Upper lobe of left lung (tissue), 6 donors: Measurements from ENCODE around the gene NMB. TPM values are rescaled to one million over a fixed set of nuclear protein-coding genes. Genes with fewer than 3 reads are reported as not detected.
"Not testable (repeated sequence)": the region's sequence is repeated elsewhere in the genome, so short reads cannot be mapped to it uniquely, and the experiment has no call there.

Source experiments
- ATAC-seq, 2 donors: fragments of 200-7000 bp; cut with Tn5 transposase; one replicate each; pipeline ENCODE4 v1.9.1; 2022; ENCODE audit warnings: mild to moderate bottlenecking in 2 of 2, moderate library complexity in 2 of 2; ENCODE audit not compliant: low FRiP score in 2 of 2
- DNase-seq, 2 donors: peaks; one replicate each; pipeline ENCODE4 v3.0.0-alpha.2; 2019 to 2020
- H3K27ac ChIP-seq, 4 donors: fragments of 200-600 bp; sonication (generic); one replicate each; pipeline ENCODE4 v1.5.1; 2016 to 2019
- H3K27me3 ChIP-seq, 4 donors: fragments of 200-600 bp; sonication (generic); one replicate each; pipeline ENCODE4 v1.5.1; 2017 to 2019
- H3K36me3 ChIP-seq, 4 donors: fragments of 200-600 bp; sonication (generic); one replicate each; pipeline ENCODE4 v1.5.1; 2016 to 2019
- H3K4me1 ChIP-seq, 4 donors: fragments of 200-600 bp; sonication (generic); one replicate each; pipeline ENCODE4 v1.5.1; 2018 to 2019
- H3K4me3 ChIP-seq, 4 donors: fragments of 200-600 bp; sonication (generic); one replicate each; pipeline ENCODE4 v1.5.1; 2017 to 2019; ENCODE audit warnings: mild to moderate bottlenecking in 2 of 4, moderate library complexity in 1 of 4
- H3K9me3 ChIP-seq, 4 donors: fragments of 200-600 bp; sonication (generic); one replicate each; pipeline ENCODE4 v1.5.1; 2018 to 2019
- EP300 ChIP-seq, 4 donors: sonication (generic); formaldehyde crosslinking; IDR thresholded peaks; one replicate each; pipeline ENCODE4 v1.5.1; 2017; ENCODE audit warnings: antibody characterized with exemption in 4 of 4, control low read depth in 2 of 4
- POLR2A ChIP-seq, 4 donors: fragments of 450-650 bp; IDR thresholded peaks; one replicate each; pipeline ENCODE4 v1.5.1; 2016 to 2017; ENCODE audit warnings: antibody characterized with exemption in 4 of 4, mild to moderate bottlenecking in 2 of 4
- POLR2AphosphoS5 ChIP-seq, 2 donors: sonication (generic); formaldehyde crosslinking; IDR thresholded peaks; one replicate each; pipeline ENCODE4 v1.5.1; 2017; ENCODE audit warnings: antibody characterized with exemption in 2 of 2
- WGBS, 2 donors: methylation state at CpG; one replicate each; pipeline ENCODE4 v1.1.5; 2017 to 2018; 5-methylcytosine and 5-hydroxymethylcytosine counted together
- total RNA-seq, 6 donors: library from RNA; depleted of rRNA in 4 of 6; stranded (reverse); fragments of >200 nt in 4 of 6; gene quantifications; one replicate each; pipeline versions ENCODE4 v1.1.0 to v1.2.1, GENCODE V29; 2016 to 2021
- TF ChIP-seq, protein P1 (sequence below), 6 experiments: fragments of 450-650 bp in 4 of 6; fragments of 200-600 bp in 2 of 6; sonication (generic) in 2 of 6; IDR thresholded peaks; one replicate each; pipeline ENCODE4 v1.5.1; 2016 to 2019; ENCODE audit warnings: antibody characterized with exemption in 6 of 6
- donor health status: DM: no; HTN: no; CAD: no; lungs with moderate emphysema.
- donor health status: DM: no; HTN: yes; CAD: no; lungs with severe emphysema.

Gene NMB
- total RNA-seq, 6 donors from 2014 or later: 4.7 to 13.1 (median 5.7) TPM; not detected in 1

DNA sequence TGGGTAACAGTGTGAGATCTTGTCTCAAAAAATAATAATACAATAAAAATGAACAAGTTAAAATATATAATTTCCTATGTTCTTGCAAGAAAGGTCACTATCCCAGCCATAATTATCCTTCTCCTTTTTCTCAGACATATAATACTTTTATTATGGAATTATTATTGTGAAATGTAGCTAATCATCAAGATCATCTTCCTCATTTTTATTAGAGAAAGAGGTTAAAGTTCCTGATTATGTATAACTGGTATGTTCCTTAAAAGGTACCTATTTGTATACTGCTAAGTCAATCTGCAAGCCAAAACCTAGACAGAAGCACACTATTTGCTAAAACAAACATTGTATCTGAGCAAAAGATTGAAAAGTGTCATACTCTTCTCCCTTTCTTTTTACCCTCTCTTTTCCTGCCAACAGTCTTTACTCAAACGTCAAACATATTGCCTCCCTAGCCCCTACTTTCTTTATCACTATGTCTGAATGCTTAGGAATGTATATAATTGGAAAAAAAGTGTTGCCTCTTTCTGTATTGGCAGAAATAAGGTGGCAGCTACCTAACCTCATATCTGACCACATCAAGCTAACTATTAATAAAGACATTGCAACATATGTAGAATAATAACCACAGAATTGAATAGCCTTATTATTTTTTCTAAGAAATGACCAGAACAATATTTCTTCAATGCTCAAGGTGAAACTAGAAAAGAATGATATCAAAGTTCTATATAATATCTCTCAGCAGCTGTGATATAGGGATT is 39.4 kb upstream of the NMB start:
- ATAC-seq: no peak
- WGBS, 2 donors: 22 to 33% methylated on average over 1 of the region's 1 CpG

DNA sequence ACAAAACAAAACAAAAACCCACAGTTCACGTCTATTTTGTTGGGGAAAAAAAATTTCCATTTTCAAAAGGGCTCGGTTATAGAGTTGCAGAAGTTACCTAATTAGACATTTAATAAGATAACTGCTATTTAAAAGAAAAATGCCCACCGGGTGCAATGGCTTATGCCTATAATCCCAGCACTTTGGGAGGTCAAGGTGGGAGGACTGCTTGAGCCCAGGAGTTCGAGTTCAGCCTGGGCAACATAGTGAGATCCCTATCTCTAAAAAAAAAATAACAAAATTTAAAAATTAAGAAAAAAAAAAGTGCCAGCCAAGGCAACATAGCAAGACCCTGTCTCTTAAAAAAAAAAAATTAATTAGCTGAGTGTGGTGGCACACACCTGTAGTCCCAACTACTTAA is 38.8 kb upstream of the NMB start:
- 78 to 79% methylated on average over 4 of the region's 4 CpGs for WGBS, 2 donors
- no peak for DNase-seq

More for the DNA sequence above, 39.4 kb upstream of the NMB start:
- no peak for TF ChIP-seq EP300 (IDR thresholded peaks at IDR 0.05)
- TF ChIP-seq, protein P1, sequence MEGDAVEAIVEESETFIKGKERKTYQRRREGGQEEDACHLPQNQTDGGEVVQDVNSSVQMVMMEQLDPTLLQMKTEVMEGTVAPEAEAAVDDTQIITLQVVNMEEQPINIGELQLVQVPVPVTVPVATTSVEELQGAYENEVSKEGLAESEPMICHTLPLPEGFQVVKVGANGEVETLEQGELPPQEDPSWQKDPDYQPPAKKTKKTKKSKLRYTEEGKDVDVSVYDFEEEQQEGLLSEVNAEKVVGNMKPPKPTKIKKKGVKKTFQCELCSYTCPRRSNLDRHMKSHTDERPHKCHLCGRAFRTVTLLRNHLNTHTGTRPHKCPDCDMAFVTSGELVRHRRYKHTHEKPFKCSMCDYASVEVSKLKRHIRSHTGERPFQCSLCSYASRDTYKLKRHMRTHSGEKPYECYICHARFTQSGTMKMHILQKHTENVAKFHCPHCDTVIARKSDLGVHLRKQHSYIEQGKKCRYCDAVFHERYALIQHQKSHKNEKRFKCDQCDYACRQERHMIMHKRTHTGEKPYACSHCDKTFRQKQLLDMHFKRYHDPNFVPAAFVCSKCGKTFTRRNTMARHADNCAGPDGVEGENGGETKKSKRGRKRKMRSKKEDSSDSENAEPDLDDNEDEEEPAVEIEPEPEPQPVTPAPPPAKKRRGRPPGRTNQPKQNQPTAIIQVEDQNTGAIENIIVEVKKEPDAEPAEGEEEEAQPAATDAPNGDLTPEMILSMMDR (IDR thresholded peaks at IDR 0.05): no peak
- TF ChIP-seq POLR2A (IDR thresholded peaks at IDR 0.05): no peak
- no peak for TF ChIP-seq POLR2AphosphoS5 (IDR thresholded peaks at IDR 0.05)
- Histone ChIP-seq H3K4me3 (no peak overlapping the region), H3K27me3 (no peaks in the 10 kb centered on the region), H3K27ac (no peak overlapping the region), H3K9me3 (no peaks in the 10 kb centered on the region), H3K36me3 (no peaks in the 10 kb centered on the region), H3K4me1 (peaks cover 9 to 16% (median 14%) of the 10 kb centered on the region in 4 donors)
- no peak for DNase-seq

DNA sequence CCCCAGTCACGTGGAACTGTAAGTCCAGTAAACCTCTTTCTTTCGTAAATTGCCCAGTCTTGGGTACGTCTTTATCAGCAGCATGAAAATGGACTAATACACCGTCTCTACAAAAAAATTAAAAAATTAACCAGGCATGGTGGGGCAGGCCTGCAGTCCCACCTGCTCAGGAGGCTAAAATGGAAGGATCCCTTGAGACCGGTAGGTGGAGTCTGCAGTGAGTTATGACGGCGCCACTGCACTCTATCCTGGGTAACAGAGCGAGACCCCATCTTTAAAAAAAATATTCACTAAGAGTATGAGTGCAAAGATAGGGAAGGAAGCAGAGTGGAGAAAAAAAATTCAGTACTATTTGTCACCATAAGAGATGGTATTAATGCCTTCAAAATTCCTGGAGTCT is 32.3 kb upstream of the NMB start:
- ATAC-seq: no peak
- no peak overlapping the region for H3K27ac ChIP-seq
- peaks cover 3 to 48% (median 18%) of the 10 kb centered on the region in 4 donors for H3K36me3 ChIP-seq
- H3K27me3 ChIP-seq: no peaks in the 10 kb centered on the region
- peaks cover 0 to 2% (median 1%) of the 10 kb centered on the region in 4 donors for H3K4me1 ChIP-seq
- no peaks in the 10 kb centered on the region for H3K9me3 ChIP-seq
- TF ChIP-seq EP300 (IDR thresholded peaks at IDR 0.05) (no peak), POLR2A (IDR thresholded peaks at IDR 0.05) (no peak), POLR2AphosphoS5 (IDR thresholded peaks at IDR 0.05) (no peak)
- TF ChIP-seq, protein P1 (IDR thresholded peaks at IDR 0.05): no peak
- DNase-seq: no peak
- no peak overlapping the region for H3K4me3 ChIP-seq
- 90 to 98% methylated on average over 8 of the region's 8 CpGs for WGBS, 2 donors

More for the DNA sequence above, 38.8 kb upstream of the NMB start:
- H3K36me3 ChIP-seq: no peaks in the 10 kb centered on the region
- ATAC-seq: no peak
- no peaks in the 10 kb centered on the region for H3K27me3 ChIP-seq
- no peak overlapping the region for H3K4me3 ChIP-seq
- TF ChIP-seq POLR2AphosphoS5 (IDR thresholded peaks at IDR 0.05) (no peak), EP300 (IDR thresholded peaks at IDR 0.05) (no peak), POLR2A (IDR thresholded peaks at IDR 0.05) (no peak)
- TF ChIP-seq, protein P1 (IDR thresholded peaks at IDR 0.05): no peak
- peaks cover 9 to 13% (median 13%) of the 10 kb centered on the region in 4 donors for H3K4me1 ChIP-seq
- no peaks in the 10 kb centered on the region for H3K9me3 ChIP-seq
- H3K27ac ChIP-seq: no peak overlapping the region

DNA sequence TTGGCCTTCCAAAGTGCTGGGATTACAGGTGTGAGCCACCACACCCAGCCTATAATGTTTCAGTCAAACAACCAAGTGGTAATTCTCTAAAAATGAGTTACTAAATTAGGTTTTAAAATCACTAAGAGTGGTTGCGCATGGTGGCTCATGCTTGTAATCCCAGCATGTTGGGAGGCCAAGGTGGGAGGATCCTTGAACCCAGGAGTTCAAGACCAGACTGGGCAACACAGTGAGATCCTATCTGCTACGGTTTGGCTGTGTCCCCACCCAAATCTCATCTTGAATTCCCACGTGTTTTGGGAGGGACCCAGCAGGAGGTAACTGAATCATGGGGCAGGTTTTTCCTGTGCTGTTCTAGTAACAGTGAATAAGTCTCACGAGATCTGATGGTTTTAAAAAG is 31.9 kb upstream of the NMB start:
- no peak overlapping the region for H3K4me3 ChIP-seq
- H3K4me1 ChIP-seq: peaks cover 0 to 2% (median 0%) of the 10 kb centered on the region in 4 donors
- DNase-seq (no peak), ATAC-seq (no peak)
- no peaks in the 10 kb centered on the region for H3K27me3 ChIP-seq
- WGBS, 2 donors: 86 to 91% methylated on average over 4 of the region's 4 CpGs
- no peak overlapping the region for H3K27ac ChIP-seq
- H3K9me3 ChIP-seq: no peaks in the 10 kb centered on the region
- H3K36me3 ChIP-seq: peaks cover 3 to 48% (median 18%) of the 10 kb centered on the region in 4 donors
- TF ChIP-seq POLR2A (IDR thresholded peaks at IDR 0.05) (no peak), POLR2AphosphoS5 (IDR thresholded peaks at IDR 0.05) (no peak), EP300 (IDR thresholded peaks at IDR 0.05) (no peak)
- TF ChIP-seq, protein P1 (IDR thresholded peaks at IDR 0.05): no peak

DNA sequence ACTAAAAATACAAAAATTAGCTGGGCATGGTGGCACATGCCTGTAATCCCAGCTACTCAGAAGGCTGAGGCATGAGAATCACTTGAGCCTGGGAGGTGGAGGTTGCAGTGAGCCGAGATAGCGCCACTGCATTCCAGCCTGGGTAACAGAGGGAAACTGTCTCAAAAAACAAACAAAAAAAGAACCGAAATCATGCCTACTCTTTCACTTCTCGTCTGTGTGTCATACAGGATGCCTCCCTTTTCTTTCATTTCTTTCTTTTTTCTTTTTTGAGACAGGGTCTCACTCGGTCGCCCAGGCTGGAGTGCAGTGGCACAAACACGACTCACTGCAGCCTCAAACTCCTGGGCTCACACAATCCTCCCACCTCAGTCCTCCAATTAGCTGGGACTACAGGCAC is 28.4 kb upstream of the NMB start:
- peaks cover 3 to 53% (median 22%) of the 10 kb centered on the region in 4 donors for H3K36me3 ChIP-seq
- H3K27me3 ChIP-seq, ATAC-seq, H3K4me1 ChIP-seq, H3K4me3 ChIP-seq, H3K9me3 ChIP-seq, DNase-seq, H3K27ac ChIP-seq: not testable (repeated sequence)
- 79 to 87% methylated on average over 7 of the region's 7 CpGs for WGBS, 2 donors
